B cell (primary cell): ENCODE results near the gene MS4A2. TPM values are rescaled to one million over a fixed set of nuclear protein-coding genes. Genes with fewer than 3 reads are reported as not detected.

ENCODE experiments used
- ATAC-seq: fragments of 200-7000 bp; cut with Tn5 transposase; one replicate; pipeline ENCODE4 v1.10.0; 2021; ENCODE audit warnings: low read depth, mild to moderate bottlenecking, moderate number of reproducible peaks, moderate library complexity
- CTCF ChIA-PET: fragments of 350-600 bp; sonication (Branson Sonifier 250); formaldehyde crosslinking; loops from one replicate; lab custom pipeline; 2021; ENCODE audit warnings: antibody characterized with exemption, inconsistent platforms; lab: Charles Lee
- POLR2A ChIA-PET: fragments of 350-600 bp; sonication (Branson Sonifier 250); formaldehyde crosslinking; loops from one replicate; lab custom pipeline; 2021; ENCODE audit warnings: antibody characterized with exemption; lab: Charles Lee
- DNase-seq: peaks from one replicate; pipeline ENCODE4 v3.0.0; 2013
- H2AFZ ChIP-seq: 2 replicates; pipeline ENCODE4 v1.6.1; 2012; ENCODE audit warnings: mild to moderate bottlenecking, low read depth, low read length; ENCODE audit not compliant: insufficient read depth, poor library complexity, severe bottlenecking
- H3K27ac ChIP-seq, 2 donors: 1 replicate in 1 of 2; 2 replicates in 1 of 2; pipeline ENCODE4 v1.5.1; 2012 to 2013; ENCODE audit warnings: low read length in 2 of 2, mild to moderate bottlenecking in 2 of 2, moderate library complexity in 1 of 2
- H3K27me3 ChIP-seq, 4 experiments: fragments of 200-600 bp in 1 of 4; sonication (generic) in 1 of 4; replicated peaks in 1 of 4; 1 replicate in 2 of 4; 2 replicates in 2 of 4; pipeline versions ENCODE4 v1.6.1 to v1.7.0; 2013 to 2016; ENCODE audit warnings: low read length in 3 of 4, mild to moderate bottlenecking in 2 of 4, mixed read lengths in 1 of 4, moderate library complexity in 1 of 4; ENCODE audit not compliant: insufficient read depth in 4 of 4, control insufficient read depth in 3 of 4; ENCODE audit errors: control extremely low read depth in 1 of 4
- H3K36me3 ChIP-seq, 2 experiments: replicated peaks in 1 of 2; 1 replicate in 1 of 2; 2 replicates in 1 of 2; pipeline versions ENCODE4 v1.6.1 to v1.7.1; 2013; ENCODE audit warnings: low read length in 1 of 2; ENCODE audit not compliant: insufficient read depth in 2 of 2, control insufficient read depth in 1 of 2; ENCODE audit errors: control extremely low read depth in 1 of 2, extremely low read depth in 1 of 2
- H3K4me1 ChIP-seq, 2 donors: fragments of 200-600 bp in 1 of 2; sonication (generic) in 1 of 2; 1 replicate in 1 of 2; 2 replicates in 1 of 2; pipeline versions ENCODE4 v1.5.1 to v1.6.1; 2013 to 2017; ENCODE audit warnings: low read length in 2 of 2; ENCODE audit not compliant: control insufficient read depth in 2 of 2, insufficient read depth in 2 of 2
- H3K4me2 ChIP-seq: replicated peaks from 2 replicates; pipeline ENCODE3; 2012; ENCODE audit warnings: mild to moderate bottlenecking, low read depth, low read length; ENCODE audit not compliant: poor library complexity, severe bottlenecking
- H3K4me3 ChIP-seq, 5 experiments: fragments of 200-600 bp in 1 of 5; sonication (generic) in 1 of 5; 1 replicate in 3 of 5; 2 replicates in 2 of 5; pipeline versions ENCODE4 v1.5.1 to v1.7.0; 2011 to 2016; ENCODE audit warnings: low read length in 4 of 5, mild to moderate bottlenecking in 4 of 5, low read depth in 2 of 5, control low read depth in 1 of 5, moderate library complexity in 1 of 5; ENCODE audit not compliant: insufficient read depth in 1 of 5; ENCODE audit errors: control extremely low read depth in 1 of 5, extremely low read depth in 1 of 5
- H3K79me2 ChIP-seq: fragments of 200-600 bp; sonication (generic); one replicate; pipeline ENCODE4 v1.6.0; 2016; ENCODE audit warnings: low read length; ENCODE audit not compliant: control insufficient read depth, insufficient read depth
- H3K9ac ChIP-seq: fragments of 200-600 bp; sonication (generic); 2 replicates; pipeline ENCODE4 v1.6.1; 2017; ENCODE audit warnings: mild to moderate bottlenecking, low read length, moderate library complexity
- H3K9me3 ChIP-seq, 3 donors: one replicate each; pipeline versions ENCODE4 v1.6.1 to v1.7.1; 2013; ENCODE audit warnings: low read length in 2 of 3; ENCODE audit not compliant: control insufficient read depth in 2 of 3, insufficient read depth in 1 of 3; ENCODE audit errors: control extremely low read depth in 1 of 3
- H4K20me1 ChIP-seq: 2 replicates; pipeline ENCODE4 v1.6.0; 2012; ENCODE audit warnings: mild to moderate bottlenecking, low read length; ENCODE audit not compliant: insufficient read depth, control insufficient read depth, poor library complexity, severe bottlenecking
- H3K27ac Mint-ChIP-seq: one replicate; pipeline ENCODE4 v1.8.0; 2021; ENCODE audit warnings: mixed read lengths
- H3K27me3 Mint-ChIP-seq: one replicate; pipeline ENCODE4 v1.8.0; 2021; ENCODE audit warnings: mixed read lengths
- H3K4me1 Mint-ChIP-seq: one replicate; pipeline ENCODE4 v1.8.0; 2021; ENCODE audit warnings: mixed read lengths
- H3K4me3 Mint-ChIP-seq: one replicate; pipeline ENCODE4 v1.8.0; 2021; ENCODE audit warnings: mixed read lengths
- H3K9me3 Mint-ChIP-seq: one replicate; pipeline ENCODE4 v1.8.0; 2022; ENCODE audit warnings: mixed read lengths; ENCODE audit not compliant: insufficient read depth
- EZH2 ChIP-seq: IDR thresholded peaks from 2 replicates; pipeline ENCODE4 v1.6.1; 2012; ENCODE audit warnings: borderline replicate concordance, low read depth, mild to moderate bottlenecking, moderate library complexity, low read length; ENCODE audit not compliant: insufficient read depth, poor library complexity, severe bottlenecking
- WGBS: methylation state at CpG from one replicate; pipeline ENCODE4 v1.1.5; 2013; ENCODE audit warnings: missing lambda C conversion rate; ENCODE audit not compliant: insufficient coverage; 5-methylcytosine and 5-hydroxymethylcytosine counted together
- intact Hi-C: fragments of 100-400 bp; cut with micrococcal nuclease; formaldehyde crosslinking; loops from one replicate; pipeline ENCODE4 v1.10.0; 2022
- polyA plus RNA-seq: library from polyadenylated mRNA; depleted of rRNA; stranded (reverse); fragments of >200 nt; gene quantifications from 2 replicates; pipeline ENCODE4 v1.2.3, GENCODE V29; 2012
- total RNA-seq, 2 donors: library from RNA; stranded (reverse); fragments of 120-200 nt in 1 of 2; gene quantifications; 1 replicate in 1 of 2; 2 replicates in 1 of 2; pipeline versions ENCODE4 v1.2.3 to v1.2.4, GENCODE V29; 2013 to 2022
- TF ChIP-seq, protein P1 (sequence below): fragments of 200-600 bp; IDR thresholded peaks from one replicate; pipeline ENCODE4 v1.8.0; 2022; ENCODE audit warnings: antibody characterized with exemption, mild to moderate bottlenecking

MS4A2 gene
- total and polyA plus RNA-seq, 2 donors (not counting 1 experiment from before 2014, with no cell fraction given) = not detected

DNA sequence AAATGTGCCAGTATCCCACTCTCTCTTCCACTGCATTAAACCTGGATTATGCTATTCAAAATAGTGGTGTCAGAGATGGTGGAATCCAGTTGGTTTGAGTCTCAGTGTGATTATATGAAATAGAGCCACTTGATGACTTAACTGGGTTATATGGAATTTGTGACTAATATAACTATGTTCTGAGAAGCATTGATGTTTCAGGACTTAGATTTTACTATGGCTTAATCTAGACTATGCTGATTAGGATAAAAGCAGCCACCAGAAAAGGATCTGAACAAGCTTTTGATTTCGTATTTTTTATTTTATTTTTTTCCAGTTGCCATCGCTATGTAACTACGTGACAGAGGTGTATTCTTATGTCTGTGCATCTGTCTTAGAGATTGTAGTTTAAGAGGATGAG lies 55.3 kb downstream of the MS4A2 start:
- Histone ChIP-seq H3K4me1 (no peaks in the 10 kb centered on the region), H3K79me2 (no peaks in the 10 kb centered on the region), H3K4me2 (no peak overlapping the region), H3K9ac (no peak overlapping the region), H3K27me3 (no peaks in the 10 kb centered on the region), H4K20me1 (no peaks in the 10 kb centered on the region), H3K36me3 (no peaks in the 10 kb centered on the region), H2AFZ (no peak overlapping the region), H3K9me3 (no peaks in the 10 kb centered on the region), H3K27ac (no peak overlapping the region), H3K4me3 (no peak overlapping the region)
- TF ChIP-seq, protein P1, sequence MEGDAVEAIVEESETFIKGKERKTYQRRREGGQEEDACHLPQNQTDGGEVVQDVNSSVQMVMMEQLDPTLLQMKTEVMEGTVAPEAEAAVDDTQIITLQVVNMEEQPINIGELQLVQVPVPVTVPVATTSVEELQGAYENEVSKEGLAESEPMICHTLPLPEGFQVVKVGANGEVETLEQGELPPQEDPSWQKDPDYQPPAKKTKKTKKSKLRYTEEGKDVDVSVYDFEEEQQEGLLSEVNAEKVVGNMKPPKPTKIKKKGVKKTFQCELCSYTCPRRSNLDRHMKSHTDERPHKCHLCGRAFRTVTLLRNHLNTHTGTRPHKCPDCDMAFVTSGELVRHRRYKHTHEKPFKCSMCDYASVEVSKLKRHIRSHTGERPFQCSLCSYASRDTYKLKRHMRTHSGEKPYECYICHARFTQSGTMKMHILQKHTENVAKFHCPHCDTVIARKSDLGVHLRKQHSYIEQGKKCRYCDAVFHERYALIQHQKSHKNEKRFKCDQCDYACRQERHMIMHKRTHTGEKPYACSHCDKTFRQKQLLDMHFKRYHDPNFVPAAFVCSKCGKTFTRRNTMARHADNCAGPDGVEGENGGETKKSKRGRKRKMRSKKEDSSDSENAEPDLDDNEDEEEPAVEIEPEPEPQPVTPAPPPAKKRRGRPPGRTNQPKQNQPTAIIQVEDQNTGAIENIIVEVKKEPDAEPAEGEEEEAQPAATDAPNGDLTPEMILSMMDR = no peak
- no peak for TF ChIP-seq EZH2
- Mint-ChIP-seq H3K27me3 (no peaks in the 10 kb centered on the region), H3K4me3 (no peak overlapping the region), H3K9me3 (no peaks in the 10 kb centered on the region), H3K4me1 (no peaks in the 10 kb centered on the region), H3K27ac (no peak overlapping the region)
- intact Hi-C loops = no loop called here
- ChIA-PET POLR2A (no interaction called here), CTCF (no interaction called here)
- no peak for DNase-seq
- ATAC-seq = no peak
- 100% methylated on average over 3 of the region's 3 CpGs for WGBS

DNA sequence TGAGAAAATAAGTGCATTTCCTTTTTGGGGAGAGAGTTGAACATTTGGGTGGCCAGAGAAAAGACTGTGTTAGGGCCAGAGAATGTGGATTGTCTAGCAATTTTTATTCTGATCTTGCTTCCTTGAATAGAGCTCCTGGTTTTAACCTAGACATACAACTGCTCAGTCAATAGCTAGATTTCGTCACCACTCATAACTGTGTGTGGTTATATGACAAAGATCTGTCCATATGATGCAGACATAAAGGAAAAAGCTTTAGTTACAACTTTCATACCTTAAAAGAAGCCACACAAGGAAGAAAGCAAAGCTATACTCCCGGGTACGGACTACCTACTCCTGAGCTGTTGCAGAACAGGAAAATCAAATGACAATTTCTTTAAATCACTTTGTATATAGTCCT lies 57.2 kb downstream of the MS4A2 start:
- Histone ChIP-seq H3K79me2 (no peaks in the 10 kb centered on the region), H3K9ac (no peak overlapping the region), H3K4me3 (no peak overlapping the region), H2AFZ (no peak overlapping the region), H3K36me3 (no peaks in the 10 kb centered on the region), H3K4me2 (no peak overlapping the region), H3K27me3 (no peaks in the 10 kb centered on the region), H3K9me3 (no peaks in the 10 kb centered on the region), H3K4me1 (no peaks in the 10 kb centered on the region), H4K20me1 (no peaks in the 10 kb centered on the region), H3K27ac (no peak overlapping the region)
- H3K27me3 Mint-ChIP-seq = no peaks in the 10 kb centered on the region
- no CpG with 5 or more reads among the region's 3 CpGs for WGBS
- intact Hi-C loops = no loop called here
- H3K4me1 Mint-ChIP-seq = no peaks in the 10 kb centered on the region
- H3K27ac Mint-ChIP-seq = no peak overlapping the region
- POLR2A ChIA-PET = no interaction called here
- TF ChIP-seq, protein P1 = no peak
- TF ChIP-seq EZH2 = no peak
- CTCF ChIA-PET = no interaction called here
- no peak for DNase-seq
- no peak for ATAC-seq
- no peaks in the 10 kb centered on the region for H3K9me3 Mint-ChIP-seq
- no peak overlapping the region for H3K4me3 Mint-ChIP-seq

Other genes with a start within 250 kb of the MS4A2 start
- gene CBLIF, start 243.2 kb upstream of the MS4A2 start, total RNA-seq = not detected in 2 replicates
- gene CBLIF, start 243.2 kb upstream of the MS4A2 start, polyA plus RNA-seq = not detected in 2 replicates
- not detected in 2 replicates for gene TCN1, start 222.2 kb upstream of the MS4A2 start, total RNA-seq
- 0.15 TPM in 1 of 2 replicates, not detected in the other for gene TCN1, start 222.2 kb upstream of the MS4A2 start, polyA plus RNA-seq
- gene OOSP3, start 209.9 kb upstream of the MS4A2 start, total RNA-seq = not detected in 2 replicates
- not detected in 2 replicates for gene OOSP3, start 209.9 kb upstream of the MS4A2 start, polyA plus RNA-seq
- not detected in 2 replicates for gene OOSP1, start 150.2 kb upstream of the MS4A2 start, total RNA-seq
- gene OOSP1, start 150.2 kb upstream of the MS4A2 start, polyA plus RNA-seq = not detected in 2 replicates
- gene OOSP4A, start 124.6 kb upstream of the MS4A2 start, total RNA-seq = not detected in 2 replicates
- gene OOSP4A, start 124.6 kb upstream of the MS4A2 start, polyA plus RNA-seq = not detected in 2 replicates
- not detected in 2 replicates for gene OOSP4B, start 71.5 kb upstream of the MS4A2 start, total RNA-seq
- gene OOSP4B, start 71.5 kb upstream of the MS4A2 start, polyA plus RNA-seq = not detected in 2 replicates
- gene OOSP2, start 48.3 kb upstream of the MS4A2 start, total RNA-seq = not detected in 2 replicates
- gene OOSP2, start 48.3 kb upstream of the MS4A2 start, polyA plus RNA-seq = not detected in 2 replicates
- gene MS4A3, start 32.0 kb upstream of the MS4A2 start, total RNA-seq = not detected in 2 replicates
- gene MS4A3, start 32.0 kb upstream of the MS4A2 start, polyA plus RNA-seq = not detected in 2 replicates
- 0.34 and 0.80 TPM in 2 replicates for gene MS4A6A, start 94.4 kb downstream of the MS4A2 start, total RNA-seq
- gene MS4A6A, start 94.4 kb downstream of the MS4A2 start, polyA plus RNA-seq = 2.8 and 4.1 TPM in 2 replicates
- gene MS4A4E, start 154.5 kb downstream of the MS4A2 start, total RNA-seq = 0.42 TPM in 1 of 2 replicates, not detected in the other
- 0.27 and 1.0 TPM in 2 replicates for gene MS4A4E, start 154.5 kb downstream of the MS4A2 start, polyA plus RNA-seq
- 0.51 and 0.99 TPM in 2 replicates for gene MS4A4A, start 192.0 kb downstream of the MS4A2 start, total RNA-seq
- 0.45 and 0.72 TPM in 2 replicates for gene MS4A4A, start 192.0 kb downstream of the MS4A2 start, polyA plus RNA-seq
- gene MS4A6E, start 238.6 kb downstream of the MS4A2 start, total RNA-seq = not detected in 2 replicates
- not detected in 2 replicates for gene MS4A6E, start 238.6 kb downstream of the MS4A2 start, polyA plus RNA-seq